KMS-11 (cell line): ENCODE data around the gene TMEM184A.

ENCODE experiments used
- H2AFZ ChIP-seq: fragments of 200-600 bp; sonication (generic); 2 replicates; pipeline ENCODE4 v1.6.1; 2016; ENCODE audit warnings: antibody characterized with exemption, mixed run types, low read depth
- H3K27ac ChIP-seq: fragments of 200-600 bp; sonication (generic); 2 replicates; pipeline ENCODE4 v1.6.1; 2016; ENCODE audit warnings: mild to moderate bottlenecking, mixed run types
- H3K27me3 ChIP-seq: fragments of 200-600 bp; sonication (generic); 2 replicates; pipeline ENCODE4 v1.6.1; 2017; ENCODE audit warnings: mild to moderate bottlenecking, low read depth, mixed run types, moderate library complexity; ENCODE audit not compliant: insufficient read depth
- H3K36me3 ChIP-seq: fragments of 200-600 bp; sonication (generic); 2 replicates; pipeline ENCODE4 v1.6.1; 2017; ENCODE audit warnings: mild to moderate bottlenecking, mixed run types; ENCODE audit not compliant: insufficient read depth
- H3K4me1 ChIP-seq: fragments of 200-600 bp; sonication (generic); 2 replicates; pipeline ENCODE4 v1.6.1; 2016; ENCODE audit warnings: mild to moderate bottlenecking, low read depth, mixed run types; ENCODE audit not compliant: poor library complexity, severe bottlenecking
- H3K4me2 ChIP-seq: fragments of 200-600 bp; sonication (generic); 2 replicates; pipeline ENCODE4 v1.7.0; 2016; ENCODE audit warnings: mild to moderate bottlenecking, mixed run types
- H3K4me3 ChIP-seq: fragments of 200-600 bp; sonication (generic); IDR thresholded peaks from 2 replicates; pipeline ENCODE4 v1.6.1; 2017; ENCODE audit warnings: low read depth, low read length, mixed read lengths; ENCODE audit not compliant: insufficient read depth
- H3K79me2 ChIP-seq: fragments of 200-600 bp; sonication (generic); 2 replicates; pipeline ENCODE4 v1.6.1; 2016; ENCODE audit warnings: low read depth, mixed run types; ENCODE audit not compliant: insufficient read depth
- H3K9ac ChIP-seq: fragments of 200-600 bp; sonication (generic); 2 replicates; pipeline ENCODE4 v1.6.1; 2016; ENCODE audit warnings: mild to moderate bottlenecking, mixed run types
- H4K20me1 ChIP-seq: fragments of 200-600 bp; sonication (generic); 2 replicates; pipeline ENCODE4 v1.6.1; 2016; ENCODE audit warnings: mild to moderate bottlenecking, mixed run types; ENCODE audit not compliant: insufficient read depth
- TF ChIP-seq, protein P1 (sequence below): fragments of 200-600 bp; sonication (generic); conservative IDR thresholded peaks from 2 replicates; pipeline ENCODE4 v1.6.1; 2017; ENCODE audit warnings: low read depth, mild to moderate bottlenecking, antibody characterized with exemption, low read length, moderate library complexity, mixed read lengths

TMEM184A gene

DNA sequence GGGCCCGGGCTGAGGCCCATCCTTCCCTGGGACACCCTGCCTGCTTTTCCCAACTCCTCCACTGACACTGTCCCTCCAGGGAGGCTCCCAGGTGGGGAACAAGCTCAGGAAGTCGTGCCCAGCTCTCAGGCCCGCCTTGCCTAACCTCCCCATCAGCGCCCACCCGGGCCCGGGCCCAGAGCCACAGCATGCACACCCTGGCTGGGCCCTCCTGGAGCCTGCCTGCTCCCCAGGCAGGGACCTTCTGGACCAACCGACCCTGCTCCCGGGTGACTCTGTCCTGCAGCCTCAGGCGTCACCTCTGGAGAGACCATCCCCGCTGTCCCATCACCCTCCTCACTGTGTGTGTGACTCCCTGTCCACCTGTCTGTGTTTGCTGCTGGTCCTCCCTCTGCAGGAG, 1.8 kb upstream of the TMEM184A start:
- no peak overlapping the region for H3K9ac ChIP-seq
- H2AFZ ChIP-seq = no peak overlapping the region
- no peaks in the 10 kb centered on the region for H4K20me1 ChIP-seq
- H3K4me1 ChIP-seq = peaks cover 8% of the 10 kb centered on the region
- no peaks in the 10 kb centered on the region for H3K36me3 ChIP-seq
- no peaks in the 10 kb centered on the region for H3K79me2 ChIP-seq
- peaks cover 30% of the 10 kb centered on the region; the same call in 1 of the 2 replicates for H3K27me3 ChIP-seq
- H3K4me3 ChIP-seq = no peak overlapping the region
- H3K27ac ChIP-seq = no peak overlapping the region
- H3K4me2 ChIP-seq = no peak overlapping the region
- TF ChIP-seq, protein P1, sequence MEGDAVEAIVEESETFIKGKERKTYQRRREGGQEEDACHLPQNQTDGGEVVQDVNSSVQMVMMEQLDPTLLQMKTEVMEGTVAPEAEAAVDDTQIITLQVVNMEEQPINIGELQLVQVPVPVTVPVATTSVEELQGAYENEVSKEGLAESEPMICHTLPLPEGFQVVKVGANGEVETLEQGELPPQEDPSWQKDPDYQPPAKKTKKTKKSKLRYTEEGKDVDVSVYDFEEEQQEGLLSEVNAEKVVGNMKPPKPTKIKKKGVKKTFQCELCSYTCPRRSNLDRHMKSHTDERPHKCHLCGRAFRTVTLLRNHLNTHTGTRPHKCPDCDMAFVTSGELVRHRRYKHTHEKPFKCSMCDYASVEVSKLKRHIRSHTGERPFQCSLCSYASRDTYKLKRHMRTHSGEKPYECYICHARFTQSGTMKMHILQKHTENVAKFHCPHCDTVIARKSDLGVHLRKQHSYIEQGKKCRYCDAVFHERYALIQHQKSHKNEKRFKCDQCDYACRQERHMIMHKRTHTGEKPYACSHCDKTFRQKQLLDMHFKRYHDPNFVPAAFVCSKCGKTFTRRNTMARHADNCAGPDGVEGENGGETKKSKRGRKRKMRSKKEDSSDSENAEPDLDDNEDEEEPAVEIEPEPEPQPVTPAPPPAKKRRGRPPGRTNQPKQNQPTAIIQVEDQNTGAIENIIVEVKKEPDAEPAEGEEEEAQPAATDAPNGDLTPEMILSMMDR = no peak

- no peak overlapping the region for H2AFZ ChIP-seq
- no peak overlapping the region for H3K4me2 ChIP-seq
- H3K79me2 ChIP-seq = no peaks in the 10 kb centered on the region
- H3K27me3 ChIP-seq = peaks cover 28% of the 10 kb centered on the region; the same call in 1 of the 2 replicates
- no peak overlapping the region for H3K27ac ChIP-seq
- no peaks in the 10 kb centered on the region for H3K36me3 ChIP-seq
- no peaks in the 10 kb centered on the region for H4K20me1 ChIP-seq
- H3K9ac ChIP-seq = no peak overlapping the region
- peaks cover 8% of the 10 kb centered on the region for H3K4me1 ChIP-seq
- no peak overlapping the region for H3K4me3 ChIP-seq
- TF ChIP-seq, protein P1 = no peak
These were observed 1.0 kb upstream of the TMEM184A start for GRCh38 chr7:1557006-1557405.

- H3K4me2 ChIP-seq = no peak overlapping the region
- H3K4me1 ChIP-seq = peaks cover 8% of the 10 kb centered on the region
- no peaks in the 10 kb centered on the region for H3K79me2 ChIP-seq
- H3K27me3 ChIP-seq = peaks cover 25% of the 10 kb centered on the region; the same call in 1 of the 2 replicates
- no peak overlapping the region for H3K9ac ChIP-seq
- H3K36me3 ChIP-seq = no peaks in the 10 kb centered on the region
- no peaks in the 10 kb centered on the region for H4K20me1 ChIP-seq
- no peak overlapping the region for H3K4me3 ChIP-seq
- no peak overlapping the region for H3K27ac ChIP-seq
- TF ChIP-seq, protein P1 = no peak
- no peak overlapping the region for H2AFZ ChIP-seq
These were observed 776 bp downstream of the TMEM184A start for GRCh38 chr7:1555046-1555812.

DNA sequence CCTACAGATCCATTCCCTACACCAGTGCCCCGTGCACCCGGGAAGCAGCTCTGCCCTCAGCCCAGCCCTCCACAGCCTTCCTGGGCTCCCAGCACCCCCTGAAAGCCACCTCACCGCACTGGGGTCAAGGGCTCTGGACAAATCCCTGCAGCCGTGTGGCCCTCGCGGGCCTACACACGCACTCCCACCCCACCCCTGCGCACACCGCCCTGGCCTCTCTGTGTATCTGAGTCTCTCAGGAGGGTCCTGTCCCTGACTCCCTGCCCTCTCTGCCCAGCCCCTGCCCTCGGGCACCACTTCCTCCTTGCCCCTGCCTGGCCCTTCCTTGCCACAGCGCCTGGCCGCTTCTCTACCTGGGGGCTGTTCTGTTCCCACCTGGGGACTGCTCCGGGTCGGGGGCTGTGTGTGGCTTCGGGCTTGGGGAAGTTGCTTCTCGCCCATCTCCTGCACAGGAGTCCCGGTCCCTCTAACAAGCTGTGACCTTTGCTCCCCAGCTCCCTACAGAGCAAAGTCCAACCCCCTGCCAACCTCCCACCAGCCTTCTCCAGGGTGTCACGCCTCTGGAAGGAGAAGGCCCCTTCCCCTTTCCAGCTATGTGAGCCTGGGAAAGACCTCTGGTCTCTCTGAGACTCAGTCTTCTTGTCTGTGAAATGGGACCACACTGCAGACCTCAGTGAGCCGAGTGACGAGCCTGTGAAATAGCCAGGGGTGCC, 1.5 kb downstream of the TMEM184A start:
- peaks cover 8% of the 10 kb centered on the region for H3K4me1 ChIP-seq
- no peaks in the 10 kb centered on the region for H3K36me3 ChIP-seq
- H3K4me3 ChIP-seq = no peak overlapping the region
- H3K27me3 ChIP-seq = peaks cover 18% of the 10 kb centered on the region; the same call in 1 of the 2 replicates
- no peak overlapping the region for H2AFZ ChIP-seq
- H3K9ac ChIP-seq = no peak overlapping the region
- TF ChIP-seq, protein P1 = no peak
- no peaks in the 10 kb centered on the region for H4K20me1 ChIP-seq
- no peak overlapping the region for H3K27ac ChIP-seq
- H3K4me2 ChIP-seq = no peak overlapping the region
- no peaks in the 10 kb centered on the region for H3K79me2 ChIP-seq
